Colon (tissue), 2 donors: ENCODE results near the gene SLCO3A1.

ENCODE experiments used
- FAIRE-seq: peaks from 2 replicates; lab custom pipeline; 2012; peaks lifted over from hg19 to GRCh38; lab: Jason Lieb, UNC
- donor health status: control.
- donor health status: control.

SLCO3A1 gene

GRCh38 chr15:91861223-91861622 lies 7.7 kb downstream of the SLCO3A1 start:
- no peak for FAIRE-seq

GRCh38 chr15:91862891-91863504 lies 9.5 kb downstream of the SLCO3A1 start:
- no peak for FAIRE-seq

- no peak for FAIRE-seq
Observed at GRCh38 chr15:91863621-91864255, 10.2 kb downstream of the SLCO3A1 start.

- FAIRE-seq = no peak
Observed at GRCh38 chr15:91864664-91865063, 11.2 kb downstream of the SLCO3A1 start.

GRCh38 chr15:91865486-91865885 lies 12.0 kb downstream of the SLCO3A1 start:
- FAIRE-seq = no peak

GRCh38 chr15:91865950-91866349 lies 12.4 kb downstream of the SLCO3A1 start:
- FAIRE-seq = no peak

GRCh38 chr15:91866371-91866905 lies 12.9 kb downstream of the SLCO3A1 start:
- FAIRE-seq = no peak

GRCh38 chr15:91866971-91867372 lies 13.5 kb downstream of the SLCO3A1 start:
- no peak for FAIRE-seq

- FAIRE-seq = no peak
Observed at GRCh38 chr15:91867581-91868026, 14.1 kb downstream of the SLCO3A1 start.

GRCh38 chr15:91870876-91871537 lies 17.5 kb downstream of the SLCO3A1 start:
- no peak for FAIRE-seq

- no peak for FAIRE-seq
Observed at GRCh38 chr15:91871837-91872236, 18.3 kb downstream of the SLCO3A1 start.

GRCh38 chr15:91872356-91873137 lies 19.0 kb downstream of the SLCO3A1 start:
- FAIRE-seq = no peak

GRCh38 chr15:91873138-91873536 lies 19.6 kb downstream of the SLCO3A1 start:
- no peak for FAIRE-seq

- no peak for FAIRE-seq
Observed at GRCh38 chr15:91874171-91874570, 20.7 kb downstream of the SLCO3A1 start.

- FAIRE-seq = no peak
Observed at GRCh38 chr15:91874992-91875660, 21.6 kb downstream of the SLCO3A1 start.

- no peak for FAIRE-seq
Observed at GRCh38 chr15:91876187-91876586, 22.7 kb downstream of the SLCO3A1 start.

GRCh38 chr15:91878319-91878870 lies 24.9 kb downstream of the SLCO3A1 start:
- FAIRE-seq = no peak

- no peak for FAIRE-seq
Observed at GRCh38 chr15:91879158-91879557, 25.6 kb downstream of the SLCO3A1 start.

GRCh38 chr15:91880373-91880772 lies 26.9 kb downstream of the SLCO3A1 start:
- no peak for FAIRE-seq

- no peak for FAIRE-seq
Observed at GRCh38 chr15:91881569-91882297, 28.2 kb downstream of the SLCO3A1 start.
